GM12878 (cell line): ENCODE measurements around the gene MIA. TPM values are rescaled to one million over a fixed set of nuclear protein-coding genes. Genes with fewer than 3 reads are reported as not detected.
A peak's percentile ranks its signal among the peaks of the same experiment; 100 is the strongest.
"Not testable (repeated sequence)": the region's sequence is repeated elsewhere in the genome, so short reads cannot be mapped to it uniquely, and the experiment has no call there.

Source experiments
- ATAC-seq: fragments of 200-7000 bp; cut with Tn5 transposase; 3 replicates; pipeline ENCODE4 v1.9.1; 2020; ENCODE audit warnings: mild to moderate bottlenecking, moderate library complexity
- BruUV-seq: library from RNA; stranded (reverse); fragments of 400-500 nt; replicated peaks from 2 replicates; lab custom pipeline; 2021; lab: Mats Ljungman, UMichigan
- CTCF ChIA-PET: fragments of 300-600 bp; sonication (Branson Sonifier 250); formaldehyde crosslinking; extraction: SDS; loops from one replicate; lab custom pipeline; 2021; ENCODE audit warnings: inconsistent platforms; lab: Yijun Ruan, JAX
- POLR2A ChIA-PET: fragments of 350-600 bp; formaldehyde crosslinking; extraction: SDS; loops from one replicate; lab custom pipeline; 2021; ENCODE audit warnings: inconsistent platforms; lab: Charles Lee
- RAD21 ChIA-PET: fragments of 300-600 bp; sonication (Branson Sonifier 250); formaldehyde crosslinking; loops from one replicate; lab custom pipeline; 2023; ENCODE audit warnings: antibody characterized with exemption; ENCODE audit not compliant: unreplicated experiment; lab: Charles Lee
- SMC1A ChIA-PET: fragments of 300-600 bp; sonication (Branson Sonifier 250); formaldehyde crosslinking; loops from one replicate; lab custom pipeline; 2023; ENCODE audit not compliant: unreplicated experiment, uncharacterized antibody; lab: Charles Lee
- DNase-seq: peaks from one replicate; pipeline ENCODE4 v3.0.0-alpha.2; 2011; ENCODE audit warnings: low read depth, low spot score
- FAIRE-seq: peaks from 3 replicates; lab custom pipeline; 2011; peaks lifted over from hg19 to GRCh38; lab: Jason Lieb, UNC
- H2AFZ ChIP-seq: 2 replicates; pipeline ENCODE4 v1.6.0; 2011; ENCODE audit warnings: low read depth, low read length, control low read depth; ENCODE audit not compliant: control insufficient read depth
- H3K27ac ChIP-seq: 2 replicates; pipeline ENCODE4 v1.5.1; 2011; ENCODE audit warnings: control low read depth; ENCODE audit not compliant: control insufficient read depth, insufficient read depth
- H3K27me3 ChIP-seq, 2 experiments: replicated peaks in 1 of 2; 2 replicates each; pipeline versions ENCODE4 v1.6.0 to v1.6.1; 2011; ENCODE audit warnings: low read length in 1 of 2; ENCODE audit not compliant: control insufficient read depth in 2 of 2, insufficient read depth in 2 of 2
- H3K36me3 ChIP-seq, 2 experiments: 2 replicates each; pipeline ENCODE4 v1.5.1; 2011; ENCODE audit warnings: low read length in 1 of 2; ENCODE audit not compliant: control insufficient read depth in 2 of 2, insufficient read depth in 2 of 2
- H3K4me1 ChIP-seq: 2 replicates; pipeline ENCODE4 v1.6.1; 2011; ENCODE audit warnings: mild to moderate bottlenecking, low read length, moderate library complexity, mixed read lengths; ENCODE audit not compliant: control insufficient read depth, insufficient read depth
- H3K4me2 ChIP-seq: 2 replicates; pipeline ENCODE4 v1.6.0; 2011; ENCODE audit warnings: control low read depth; ENCODE audit not compliant: control insufficient read depth, insufficient read depth
- H3K4me3 ChIP-seq: fragments of 200-600 bp; sonication (generic); 2 replicates; pipeline ENCODE4 v1.5.1; 2016
- H3K79me2 ChIP-seq: 2 replicates; pipeline ENCODE4 v1.6.0; 2011; ENCODE audit warnings: low read length; ENCODE audit not compliant: control insufficient read depth, insufficient read depth
- H3K9ac ChIP-seq: 2 replicates; pipeline ENCODE4 v1.8.0; 2011; ENCODE audit warnings: low read length, control low read depth, mixed read lengths; ENCODE audit not compliant: control insufficient read depth, insufficient read depth
- H3K9me3 ChIP-seq: replicated peaks from 3 replicates; pipeline ENCODE4 v1.5.1; 2011; ENCODE audit warnings: mild to moderate bottlenecking, low read length; ENCODE audit not compliant: control insufficient read depth, insufficient read depth
- H4K20me1 ChIP-seq: 2 replicates; pipeline ENCODE4 v1.6.0; 2011; ENCODE audit not compliant: control insufficient read depth, insufficient read depth
- MXI1 ChIP-seq: fragments of 150-350 bp; IDR thresholded peaks from 2 replicates; pipeline ENCODE4 v1.6.1; 2011; ENCODE audit warnings: low read depth, mild to moderate bottlenecking, inconsistent platforms, low read length, improper control_type of control experiment
- ZBTB40 ChIP-seq: fragments of 450-650 bp; IDR thresholded peaks from 2 replicates; pipeline ENCODE4 v1.6.1; 2016; ENCODE audit warnings: mild to moderate bottlenecking, moderate library complexity, borderline replicate concordance
- WGBS: methylation state at CpG from one replicate; pipeline ENCODE4 v1.1.6; 2016; ENCODE audit warnings: low lambda C conversion rate; ENCODE audit not compliant: insufficient replicate concordance, insufficient coverage; ENCODE audit errors: missing lambda C conversion rate; 5-methylcytosine and 5-hydroxymethylcytosine counted together
- in situ Hi-C: fragments of 300-500 bp; cut with MboI; formaldehyde crosslinking; loops from 9 replicates; pipeline ENCODE4 v1.14.3; 2018; ENCODE audit warnings: mixed read lengths
- intact Hi-C: fragments of 100-400 bp; cut with micrococcal nuclease; formaldehyde crosslinking; loops from one replicate; pipeline ENCODE4 v1.14.2; 2022; ENCODE audit not compliant: unreplicated experiment
- polyA plus RNA-seq, 11 experiments: library from polyadenylated mRNA; depleted of rRNA in 4 of 11; unstranded in 6 of 11; stranded (reverse) in 5 of 11; fragments of >200 nt; fragmentation: Nextera tagmentation in 4 of 11; fragmentation: Illumina TruSeq in 1 of 11; extraction: Ambion mirVana in 4 of 11; extraction: Trizol in 1 of 11; gene quantifications; 1 replicate in 1 of 11; 2 replicates in 10 of 11; pipeline versions ENCODE4 v1.2.1 to v1.2.3, GENCODE V29; 2011 to 2016; ENCODE audit warnings: inconsistent platforms in 2 of 11, missing spikeins in 2 of 11, low read depth in 1 of 11
- total RNA-seq, 4 experiments: library from RNA; depleted of rRNA in 3 of 4; stranded (reverse); fragments of >200 nt in 3 of 4; fragmentation: Illumina TruSeq in 1 of 4; extraction: Trizol in 1 of 4; gene quantifications; 2 replicates each; pipeline versions ENCODE4 v1.2.1 to v1.2.3, GENCODE V29; 2013 to 2021

Gene MIA
- total and polyA plus RNA-seq, 10 of the 15 experiments (the other 5 are each of a cell fraction or from before 2014, with no cell fraction given): 0.16 to 2.7 (median 1.4) TPM; not detected in 3

GRCh38 chr19:40726279-40726678 lies 49.0 kb upstream of the MIA start:
- in situ Hi-C loops: no loop called here
- intact Hi-C loops: no loop called here
- no peak overlapping the region for H2AFZ ChIP-seq
- ATAC-seq (no peak), FAIRE-seq (no peak), DNase-seq (no peak)
- no peaks in the 10 kb centered on the region for H3K4me1 ChIP-seq
- no TSS peak for BruUV-seq
- no peak for TF ChIP-seq MXI1
- peak; percentile 40; the same call in 1 of the 2 replicates for TF ChIP-seq ZBTB40
- CTCF ChIA-PET: interaction anchor here (1.1 kb wide), 1 partner anchor 93 kb away, joined by 3 read pairs; no protein-coding TSS in a partner anchor
- H3K4me3 ChIP-seq: no peak overlapping the region
- H3K79me2 ChIP-seq: no peaks in the 10 kb centered on the region
- H3K9ac ChIP-seq: no peak overlapping the region
- H3K27ac ChIP-seq: no peak overlapping the region
- no peaks in the 10 kb centered on the region for H3K27me3 ChIP-seq
- no peaks in the 10 kb centered on the region for H4K20me1 ChIP-seq
- POLR2A ChIA-PET: no interaction called here
- H3K36me3 ChIP-seq: peaks cover 0 to 3% of the 10 kb centered on the region in 2 experiments
- H3K4me2 ChIP-seq: no peak overlapping the region
- RAD21 ChIA-PET: no interaction called here
- H3K9me3 ChIP-seq: no peaks in the 10 kb centered on the region
- WGBS: 94% methylated on average over 4 of the region's 4 CpGs
- SMC1A ChIA-PET: no interaction called here

- SMC1A ChIA-PET: interaction anchor here (1.0 to 1.2 kb wide), 2 partner anchors 17 to 19 kb away, joined by 3 read pairs; no protein-coding TSS in a partner anchor
- H3K4me1 ChIP-seq, FAIRE-seq, H4K20me1 ChIP-seq, BruUV-seq, H3K36me3 ChIP-seq, CTCF ChIA-PET, H3K79me2 ChIP-seq, H3K9ac ChIP-seq, intact Hi-C loops, in situ Hi-C loops, H3K4me2 ChIP-seq, DNase-seq, H3K4me3 ChIP-seq, ATAC-seq, H3K27ac ChIP-seq, H3K9me3 ChIP-seq, H2AFZ ChIP-seq, H3K27me3 ChIP-seq, RAD21 ChIA-PET: not testable (repeated sequence)
- 94% methylated on average over 5 of the region's 5 CpGs for WGBS
- POLR2A ChIA-PET: interaction anchor here (0.6 to 1.2 kb wide), 4 partner anchors 14 to 817 kb away, joined by 3 to 4 read pairs (median 3); partner anchors contain the start of gene COQ8B
Observed at GRCh38 chr19:40730065-40730464, 45.3 kb upstream of the MIA start.

GRCh38 chr19:40732304-40732703 lies 43.0 kb upstream of the MIA start:
- H4K20me1 ChIP-seq, H3K36me3 ChIP-seq, H3K4me3 ChIP-seq, RAD21 ChIA-PET, H3K9me3 ChIP-seq, H2AFZ ChIP-seq, ATAC-seq, BruUV-seq, H3K4me1 ChIP-seq, in situ Hi-C loops, H3K4me2 ChIP-seq, H3K27ac ChIP-seq, H3K27me3 ChIP-seq, FAIRE-seq, H3K9ac ChIP-seq, H3K79me2 ChIP-seq, CTCF ChIA-PET, DNase-seq, intact Hi-C loops: not testable (repeated sequence)
- ChIA-PET POLR2A (interaction anchor here (0.6 kb wide), 1 partner anchor 31 kb away, joined by 6 read pairs; no protein-coding TSS in a partner anchor), SMC1A (interaction anchor here (0.6 kb wide), 1 partner anchor 235 kb away, joined by 3 read pairs; no protein-coding TSS in a partner anchor)
- WGBS: 98% methylated on average over 13 of the region's 16 CpGs
